OCI-LY7 (cell line): Measurements from ENCODE around the gene KBTBD8. TPM values are rescaled to one million over a fixed set of nuclear protein-coding genes. Genes with fewer than 3 reads are reported as not detected.

Experiments
- BruUV-seq: library from RNA; stranded (reverse); fragments of 400-500 nt; replicated peaks from 2 replicates; lab custom pipeline; 2021; lab: Mats Ljungman, UMichigan
- CTCF ChIA-PET: fragments of 300-600 bp; sonication (Branson Sonifier 250); formaldehyde crosslinking; loops from one replicate; lab custom pipeline; 2022; ENCODE audit warnings: antibody characterized with exemption; ENCODE audit not compliant: unreplicated experiment; lab: Charles Lee
- POLR2A ChIA-PET: fragments of 300-600 bp; sonication (Branson Sonifier 250); formaldehyde crosslinking; loops from one replicate; lab custom pipeline; 2022; ENCODE audit warnings: antibody characterized with exemption; lab: Charles Lee
- DNase-seq: peaks from one replicate; pipeline ENCODE4 v3.0.0-alpha.2; 2015; ENCODE audit warnings: low spot score
- H2AFZ ChIP-seq: fragments of 200-600 bp; sonication (generic), shearing (Covaris generic); 2 replicates; pipeline ENCODE4 v1.6.1; 2014; ENCODE audit warnings: mild to moderate bottlenecking, antibody characterized with exemption, low read length, moderate library complexity
- H3K27ac ChIP-seq: fragments of 200-600 bp; sonication (generic); 2 replicates; pipeline ENCODE4 v1.5.1; 2014; ENCODE audit warnings: mixed run types, low read depth, mild to moderate bottlenecking, moderate library complexity, low read length, inconsistent platforms; ENCODE audit not compliant: poor library complexity, severe bottlenecking
- H3K36me3 ChIP-seq: fragments of 200-600 bp; sonication (generic); 2 replicates; pipeline ENCODE4 v1.6.1; 2014; ENCODE audit warnings: mild to moderate bottlenecking, antibody characterized with exemption, low read length, moderate library complexity, mixed read lengths; ENCODE audit not compliant: insufficient read depth
- H3K4me1 ChIP-seq: fragments of 200-600 bp; sonication (generic); 2 replicates; pipeline ENCODE4 v1.5.1; 2014; ENCODE audit warnings: mild to moderate bottlenecking, low read length; ENCODE audit not compliant: insufficient read depth, poor library complexity, severe bottlenecking
- H3K4me2 ChIP-seq: fragments of 200-600 bp; sonication (generic); 2 replicates; pipeline ENCODE4 v1.6.1; 2014; ENCODE audit warnings: mild to moderate bottlenecking, low read length
- H3K4me3 ChIP-seq: fragments of 200-600 bp; sonication (generic); 2 replicates; pipeline ENCODE4 v1.5.1; 2014; ENCODE audit warnings: mild to moderate bottlenecking, low read depth, low read length; ENCODE audit not compliant: poor library complexity, severe bottlenecking
- H3K79me2 ChIP-seq: fragments of 200-600 bp; sonication (generic); 2 replicates; pipeline ENCODE4 v1.6.1; 2016; ENCODE audit warnings: low read depth, mild to moderate bottlenecking, low read length, moderate library complexity, mixed read lengths; ENCODE audit not compliant: insufficient read depth
- H3K9me2 ChIP-seq: fragments of 200-600 bp; sonication (generic); 2 replicates; pipeline ENCODE4 v1.6.1; 2016; ENCODE audit warnings: mild to moderate bottlenecking, low read length, mixed read lengths; ENCODE audit not compliant: insufficient read depth
- H3K9me3 ChIP-seq: fragments of 200-600 bp; sonication (generic); 2 replicates; pipeline ENCODE4 v1.6.1; 2014; ENCODE audit warnings: mild to moderate bottlenecking, mixed run types, low read length, mixed read lengths
- H4K20me1 ChIP-seq: fragments of 200-600 bp; sonication (generic); 2 replicates; pipeline ENCODE4 v1.6.1; 2014; ENCODE audit warnings: mild to moderate bottlenecking, antibody characterized with exemption, low read length, moderate library complexity, mixed read lengths; ENCODE audit not compliant: insufficient read depth
- EZH2phosphoT487 ChIP-seq: fragments of 200-600 bp; sonication (generic); IDR thresholded peaks from 2 replicates; pipeline ENCODE4 v1.6.1; 2018; ENCODE audit warnings: low read depth, borderline replicate concordance, mild to moderate bottlenecking, mixed run types, antibody characterized with exemption, low read length, moderate library complexity, mixed read lengths
- intact Hi-C: fragments of 100-400 bp; cut with micrococcal nuclease; formaldehyde crosslinking; loops from one replicate; pipeline ENCODE4 v1.10.0; 2022; ENCODE audit not compliant: unreplicated experiment
- total RNA-seq, 2 experiments: library from RNA; depleted of rRNA in 1 of 2; stranded (reverse); fragments of >200 nt in 1 of 2; shearing (Covaris generic) in 1 of 2; gene quantifications; 2 replicates each; pipeline ENCODE4 v1.2.3, GENCODE V29; 2014 to 2022
- TF ChIP-seq, protein P1 (sequence below): fragments of 200-600 bp; sonication (generic); conservative IDR thresholded peaks from 2 replicates; pipeline ENCODE4 v1.5.1; 2014; ENCODE audit warnings: mild to moderate bottlenecking, antibody characterized with exemption, low read length, moderate library complexity, mixed read lengths

Gene KBTBD8
- total RNA-seq, 2 experiments from 2014 or later: 16.4 to 24.8 TPM

DNA sequence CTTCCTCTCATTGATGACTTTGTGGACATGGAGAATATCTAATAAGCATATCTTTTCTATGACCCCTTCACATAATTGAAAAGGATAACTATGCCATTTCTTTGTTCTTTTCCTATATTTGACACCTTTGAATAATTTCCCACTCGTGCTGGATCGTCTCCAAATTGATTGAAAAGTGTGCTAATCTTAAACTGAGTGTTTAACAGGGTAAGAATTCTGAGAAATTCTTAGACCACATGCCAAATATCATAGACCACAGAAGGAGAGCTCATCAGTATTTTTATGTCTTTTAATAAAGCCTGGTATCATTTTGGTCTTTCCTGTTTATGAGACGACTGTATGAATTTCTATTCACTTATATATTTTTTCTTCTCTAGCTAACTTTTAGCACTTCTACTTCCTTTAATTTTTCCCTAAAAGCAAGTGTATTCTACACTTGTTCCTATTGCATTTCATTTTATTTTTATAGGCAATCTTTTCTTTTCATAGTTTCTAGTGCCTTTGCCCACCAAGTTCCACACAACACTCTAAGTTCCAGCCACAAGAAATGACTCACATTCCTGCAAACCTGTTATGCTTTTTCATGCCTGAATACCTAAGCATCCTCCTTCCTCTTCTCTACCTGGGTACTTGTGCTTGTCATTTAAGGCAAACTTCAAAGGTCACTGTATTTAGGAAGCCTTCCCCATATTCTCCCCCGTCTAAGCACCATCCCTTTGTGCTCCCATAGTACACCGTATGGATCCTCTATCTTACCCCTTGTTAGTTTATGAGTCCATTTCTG lies 30.1 kb downstream of the KBTBD8 start:
- no peak for TF ChIP-seq EZH2phosphoT487
- TF ChIP-seq, protein P1, sequence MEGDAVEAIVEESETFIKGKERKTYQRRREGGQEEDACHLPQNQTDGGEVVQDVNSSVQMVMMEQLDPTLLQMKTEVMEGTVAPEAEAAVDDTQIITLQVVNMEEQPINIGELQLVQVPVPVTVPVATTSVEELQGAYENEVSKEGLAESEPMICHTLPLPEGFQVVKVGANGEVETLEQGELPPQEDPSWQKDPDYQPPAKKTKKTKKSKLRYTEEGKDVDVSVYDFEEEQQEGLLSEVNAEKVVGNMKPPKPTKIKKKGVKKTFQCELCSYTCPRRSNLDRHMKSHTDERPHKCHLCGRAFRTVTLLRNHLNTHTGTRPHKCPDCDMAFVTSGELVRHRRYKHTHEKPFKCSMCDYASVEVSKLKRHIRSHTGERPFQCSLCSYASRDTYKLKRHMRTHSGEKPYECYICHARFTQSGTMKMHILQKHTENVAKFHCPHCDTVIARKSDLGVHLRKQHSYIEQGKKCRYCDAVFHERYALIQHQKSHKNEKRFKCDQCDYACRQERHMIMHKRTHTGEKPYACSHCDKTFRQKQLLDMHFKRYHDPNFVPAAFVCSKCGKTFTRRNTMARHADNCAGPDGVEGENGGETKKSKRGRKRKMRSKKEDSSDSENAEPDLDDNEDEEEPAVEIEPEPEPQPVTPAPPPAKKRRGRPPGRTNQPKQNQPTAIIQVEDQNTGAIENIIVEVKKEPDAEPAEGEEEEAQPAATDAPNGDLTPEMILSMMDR: no peak
- no peaks in the 10 kb centered on the region for H3K9me2 ChIP-seq
- H4K20me1 ChIP-seq: no peaks in the 10 kb centered on the region
- H3K9me3 ChIP-seq: no peaks in the 10 kb centered on the region
- H3K4me3 ChIP-seq: no peak overlapping the region
- no peak overlapping the region for H3K4me2 ChIP-seq
- H3K27ac ChIP-seq: no peak overlapping the region
- no peaks in the 10 kb centered on the region for H3K79me2 ChIP-seq
- DNase-seq: no peak
- intact Hi-C loops: no loop called here
- no peaks in the 10 kb centered on the region for H3K36me3 ChIP-seq
- no TSS peak for BruUV-seq
- ChIA-PET POLR2A (interaction anchor here (0.6 to 2.0 kb wide), 5 partner anchors 9 to 37 kb away, joined by 3 to 6 read pairs (median 5); no protein-coding TSS in a partner anchor), CTCF (interaction anchor here (1.3 kb wide), 1 partner anchor 58 kb away, joined by 3 read pairs; no protein-coding TSS in a partner anchor)
- H3K4me1 ChIP-seq: peaks cover 19% of the 10 kb centered on the region
- H2AFZ ChIP-seq: no peak overlapping the region

DNA sequence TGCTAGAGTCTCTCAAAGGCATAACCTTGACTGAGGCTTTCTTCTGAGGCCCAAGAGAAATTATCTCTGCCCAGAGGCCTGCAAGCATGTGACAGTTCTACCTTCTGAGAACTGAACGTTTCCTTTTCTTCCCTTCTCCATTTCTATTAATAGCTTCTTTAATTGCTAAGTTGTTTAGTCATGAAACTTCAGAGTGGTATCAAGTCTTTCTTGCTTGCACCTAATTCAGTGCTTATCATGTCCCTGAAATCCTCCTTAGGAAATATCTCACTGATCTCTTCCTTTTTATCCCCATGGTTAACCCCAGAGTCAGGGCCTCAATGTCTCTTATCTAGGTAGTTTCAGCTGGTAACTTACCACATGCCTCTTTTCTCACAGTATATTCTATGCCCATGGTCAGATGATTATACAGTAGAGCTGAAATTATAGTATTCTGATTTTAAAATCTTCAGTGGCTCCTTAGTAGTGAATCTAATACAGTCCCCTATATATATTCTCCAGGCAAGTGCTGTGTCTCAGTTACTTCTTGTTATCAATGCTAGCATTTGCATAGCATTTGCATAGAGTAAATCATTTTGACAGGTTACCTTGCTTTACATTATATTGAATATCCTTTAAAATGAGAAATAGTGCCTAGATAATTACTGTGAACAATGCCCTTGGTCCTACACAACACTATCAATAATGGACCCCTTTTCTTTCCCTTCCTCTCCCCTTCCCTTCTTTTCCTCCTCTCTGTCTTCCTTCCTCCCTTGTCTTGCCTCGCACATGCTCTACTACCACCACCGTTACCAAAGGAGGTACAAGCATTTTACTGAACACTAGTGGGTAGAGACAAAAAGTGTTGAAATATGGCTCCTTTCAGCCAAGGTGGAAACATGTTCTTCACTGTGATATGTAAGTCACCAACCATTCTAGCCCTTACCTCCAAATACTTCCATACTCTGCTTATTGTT lies 33.0 kb downstream of the KBTBD8 start:
- H3K4me3 ChIP-seq: no peak overlapping the region
- H2AFZ ChIP-seq: peak overlapping the region; percentile 30; the same call in 1 of the 2 replicates
- intact Hi-C loops: no loop called here
- no peaks in the 10 kb centered on the region for H3K36me3 ChIP-seq
- H4K20me1 ChIP-seq: no peaks in the 10 kb centered on the region
- POLR2A ChIA-PET: interaction anchor here (0.7 to 1.7 kb wide), 3 partner anchors 8 to 33 kb away, joined by 5 to 9 read pairs (median 5); partner anchors contain the start of gene KBTBD8
- no peaks in the 10 kb centered on the region for H3K9me2 ChIP-seq
- no peak overlapping the region for H3K27ac ChIP-seq
- BruUV-seq: no TSS peak
- H3K4me2 ChIP-seq: peak overlapping the region; percentile 16; the same call in 1 of the 2 replicates
- CTCF ChIA-PET: interaction anchor here (1.0 to 1.3 kb wide), 3 partner anchors 16 to 59 kb away, joined by 3 to 4 read pairs (median 4); partner anchors contain the start of gene KBTBD8
- TF ChIP-seq, protein P1: no peak
- no peak for TF ChIP-seq EZH2phosphoT487
- no peaks in the 10 kb centered on the region for H3K79me2 ChIP-seq
- H3K4me1 ChIP-seq: peaks cover 19% of the 10 kb centered on the region
- DNase-seq: no peak
- H3K9me3 ChIP-seq: no peaks in the 10 kb centered on the region
